Fibroblast of villous mesenchyme (primary cell): ENCODE results near the gene GIMAP2. TPM values are rescaled to one million over a fixed set of nuclear protein-coding genes. Genes with fewer than 3 reads are reported as not detected.

Experiments used
- DNase-seq: peaks from one replicate; pipeline ENCODE4 v3.0.0-alpha.2; 2010; ENCODE audit warnings: low read depth
- H3K4me3 ChIP-seq: 2 replicates; pipeline ENCODE4 v1.5.1; 2011; ENCODE audit warnings: low read depth, mild to moderate bottlenecking, low read length
- CTCF ChIP-seq: IDR thresholded peaks from 2 replicates; pipeline ENCODE4 v1.5.1; 2012; ENCODE audit warnings: low read depth, mild to moderate bottlenecking, low read length; ENCODE audit not compliant: insufficient read depth
- total RNA-seq: library from RNA; depleted of rRNA; stranded (reverse); fragments of >200 nt; gene quantifications from 2 replicates; pipeline ENCODE4 v1.2.3, GENCODE V29; 2012

The GIMAP2 gene
- total RNA-seq, 1 donor: 2.6 TPM

GRCh38 chr7:150686030-150686631 lies 625 bp downstream of the GIMAP2 start:
- TF ChIP-seq CTCF: no peak
- DNase-seq: no peak
- H3K4me3 ChIP-seq: peak overlapping the region; percentile 60

GRCh38 chr7:150688630-150689029 lies 3.1 kb downstream of the GIMAP2 start:
- H3K4me3 ChIP-seq: no peak overlapping the region
- no peak for TF ChIP-seq CTCF
- DNase-seq: no peak

GRCh38 chr7:150695654-150696053 lies 10.1 kb downstream of the GIMAP2 start:
- no peak for TF ChIP-seq CTCF
- no peak for DNase-seq
- H3K4me3 ChIP-seq: no peak overlapping the region

- no peak for TF ChIP-seq CTCF
- no peak overlapping the region for H3K4me3 ChIP-seq
- DNase-seq: no peak
These were observed 17.7 kb downstream of the GIMAP2 start for GRCh38 chr7:150703209-150703608.

GRCh38 chr7:150715293-150715692 lies 29.8 kb downstream of the GIMAP2 start:
- no peak for TF ChIP-seq CTCF
- DNase-seq: no peak
- no peak overlapping the region for H3K4me3 ChIP-seq

GRCh38 chr7:150715738-150716137 lies 30.2 kb downstream of the GIMAP2 start:
- TF ChIP-seq CTCF: no peak
- DNase-seq: no peak
- no peak overlapping the region for H3K4me3 ChIP-seq

- no peak for DNase-seq
- no peak within 1 kb of the TSS for H3K4me3 ChIP-seq
- TF ChIP-seq CTCF: no peak
These were observed 30.9 kb downstream of the GIMAP2 start, which contains the start of gene GIMAP1 for GRCh38 chr7:150716368-150716767. GIMAP1 (plus strand) TSS chr7:150716613; CDS start chr7:150719048, 2,435 bp downstream.
